Kidney glomerular epithelial cell (primary cell): Measurements from ENCODE around the gene NT5DC1.

Source experiments
- DNase-seq: peaks from one replicate; lab custom pipeline; 2025; lab: John Stamatoyannopoulos, UW

Gene NT5DC1

GRCh38 chr6:116196841-116197240 lies 96.2 kb downstream of the NT5DC1 start:
- DNase-seq: no peak

GRCh38 chr6:116200619-116201249 lies 100.1 kb downstream of the NT5DC1 start:
- DNase-seq: no peak

GRCh38 chr6:116201538-116201937 lies 100.9 kb downstream of the NT5DC1 start:
- DNase-seq: no peak

- no peak for DNase-seq
These were observed 104.6 kb downstream of the NT5DC1 start for GRCh38 chr6:116205281-116205680.

- no peak for DNase-seq
These were observed 105.7 kb downstream of the NT5DC1 start for GRCh38 chr6:116206231-116206903.

- DNase-seq: no peak
These were observed 107.6 kb downstream of the NT5DC1 start for GRCh38 chr6:116208056-116208785.

- DNase-seq: no peak
These were observed 109.7 kb downstream of the NT5DC1 start for GRCh38 chr6:116210316-116210715.

GRCh38 chr6:116210750-116211425 lies 110.2 kb downstream of the NT5DC1 start:
- peak; percentile 73 for DNase-seq

- DNase-seq: no peak
These were observed 114.0 kb downstream of the NT5DC1 start for GRCh38 chr6:116214681-116215080.

- no peak for DNase-seq
These were observed 114.8 kb downstream of the NT5DC1 start for GRCh38 chr6:116215414-116215813.

- DNase-seq: peak; percentile 9
These were observed 116.4 kb downstream of the NT5DC1 start for GRCh38 chr6:116217069-116217468.

GRCh38 chr6:116218172-116218633 lies 117.5 kb downstream of the NT5DC1 start:
- DNase-seq: peak; percentile 39

- DNase-seq: no peak
These were observed 118.2 kb downstream of the NT5DC1 start for GRCh38 chr6:116218866-116219265.

- DNase-seq: no peak
These were observed 120.4 kb downstream of the NT5DC1 start for GRCh38 chr6:116221067-116221466.

GRCh38 chr6:116221911-116222310 lies 121.3 kb downstream of the NT5DC1 start:
- no peak for DNase-seq

GRCh38 chr6:116223355-116223754 lies 122.7 kb downstream of the NT5DC1 start:
- DNase-seq: no peak

- peak; percentile 70 for DNase-seq
These were observed 128.7 kb downstream of the NT5DC1 start for GRCh38 chr6:116229287-116229913.

- no peak for DNase-seq
These were observed 134.0 kb downstream of the NT5DC1 start for GRCh38 chr6:116234689-116235088.

- no peak for DNase-seq
These were observed 137.4 kb downstream of the NT5DC1 start for GRCh38 chr6:116238083-116238482.

GRCh38 chr6:116239256-116239655 lies 138.6 kb downstream of the NT5DC1 start:
- no peak for DNase-seq

- no peak for DNase-seq
These were observed 139.2 kb downstream of the NT5DC1 start for GRCh38 chr6:116239856-116240255.

GRCh38 chr6:116244284-116244683 lies 143.6 kb downstream of the NT5DC1 start:
- DNase-seq: no peak
